KOPT-K1 (cell line): ENCODE results near the gene EXOSC5.
"Not testable (repeated sequence)": the region's sequence is repeated elsewhere in the genome, so short reads cannot be mapped to it uniquely, and the experiment has no call there.

ENCODE experiments used
- H3K27ac ChIP-seq: fragments of 200-600 bp; sonication (generic); 2 replicates; pipeline ENCODE4 v1.5.1; 2016; ENCODE audit warnings: antibody characterized with exemption, mild to moderate bottlenecking, low read depth, low read length; ENCODE audit not compliant: poor library complexity, severe bottlenecking
- H3K36me3 ChIP-seq: fragments of 200-600 bp; sonication (generic); 2 replicates; pipeline ENCODE4 v1.5.1; 2017; ENCODE audit warnings: antibody characterized with exemption, mild to moderate bottlenecking, low read length, moderate library complexity; ENCODE audit not compliant: insufficient read depth
- H3K9me3 ChIP-seq: fragments of 200-600 bp; sonication (generic); 2 replicates; pipeline ENCODE4 v1.5.1; 2017; ENCODE audit warnings: antibody characterized with exemption, low read length, mild to moderate bottlenecking; ENCODE audit not compliant: insufficient read depth, poor library complexity, severe bottlenecking

The EXOSC5 gene

GRCh38 chr19:41356984-41357739, 40.0 kb downstream of the EXOSC5 start:
- no peaks in the 10 kb centered on the region for H3K9me3 ChIP-seq
- no peaks in the 10 kb centered on the region for H3K36me3 ChIP-seq
- no peak overlapping the region for H3K27ac ChIP-seq

GRCh38 chr19:41355802-41356201, 41.4 kb downstream of the EXOSC5 start:
- H3K27ac ChIP-seq = no peak overlapping the region
- H3K9me3 ChIP-seq = no peaks in the 10 kb centered on the region
- no peaks in the 10 kb centered on the region for H3K36me3 ChIP-seq

DNA sequence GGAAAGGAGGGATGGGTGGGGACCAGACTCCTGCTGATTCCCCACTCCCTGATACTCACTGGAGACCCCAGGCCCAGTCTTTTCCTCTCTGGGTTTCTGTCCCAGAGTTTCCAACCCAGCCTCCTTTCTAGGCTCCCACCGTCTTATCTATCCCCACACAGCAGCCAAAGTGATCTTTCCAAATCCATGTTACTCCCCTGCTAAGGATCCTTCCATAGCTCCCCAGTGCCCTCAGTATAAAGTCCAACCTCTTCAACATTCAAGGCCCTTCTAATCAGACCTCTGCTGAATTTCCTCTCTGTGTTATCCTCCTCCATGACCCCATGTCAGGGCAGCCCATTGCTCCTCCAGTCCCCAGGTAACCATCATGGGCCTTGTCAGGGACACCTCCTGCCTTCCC, 42.1 kb downstream of the EXOSC5 start:
- no peaks in the 10 kb centered on the region for H3K9me3 ChIP-seq
- H3K36me3 ChIP-seq = no peaks in the 10 kb centered on the region
- H3K27ac ChIP-seq = no peak overlapping the region

GRCh38 chr19:41354343-41354953, 42.7 kb downstream of the EXOSC5 start:
- 0 out of 2 replicates have a peak, but pooled peaks cover 2% of the 10 kb centered on the region for H3K36me3 ChIP-seq
- H3K27ac ChIP-seq = peak overlapping the region; percentile 75
- no peaks in the 10 kb centered on the region for H3K9me3 ChIP-seq

- Histone ChIP-seq H3K36me3 (0 out of 2 replicates have a peak, but pooled peaks cover 8% of the 10 kb centered on the region), H3K9me3 (no peaks in the 10 kb centered on the region), H3K27ac (peak within 1 kb of the TSS; percentile 75)
Observed at GRCh38 chr19:41353466-41354342, 43.5 kb downstream of the EXOSC5 start, which contains the start of gene TGFB1. TSS of gene TGFB1 (minus strand) at chr19:41353922. CDS start at chr19:41353044, 878 bp downstream.

DNA sequence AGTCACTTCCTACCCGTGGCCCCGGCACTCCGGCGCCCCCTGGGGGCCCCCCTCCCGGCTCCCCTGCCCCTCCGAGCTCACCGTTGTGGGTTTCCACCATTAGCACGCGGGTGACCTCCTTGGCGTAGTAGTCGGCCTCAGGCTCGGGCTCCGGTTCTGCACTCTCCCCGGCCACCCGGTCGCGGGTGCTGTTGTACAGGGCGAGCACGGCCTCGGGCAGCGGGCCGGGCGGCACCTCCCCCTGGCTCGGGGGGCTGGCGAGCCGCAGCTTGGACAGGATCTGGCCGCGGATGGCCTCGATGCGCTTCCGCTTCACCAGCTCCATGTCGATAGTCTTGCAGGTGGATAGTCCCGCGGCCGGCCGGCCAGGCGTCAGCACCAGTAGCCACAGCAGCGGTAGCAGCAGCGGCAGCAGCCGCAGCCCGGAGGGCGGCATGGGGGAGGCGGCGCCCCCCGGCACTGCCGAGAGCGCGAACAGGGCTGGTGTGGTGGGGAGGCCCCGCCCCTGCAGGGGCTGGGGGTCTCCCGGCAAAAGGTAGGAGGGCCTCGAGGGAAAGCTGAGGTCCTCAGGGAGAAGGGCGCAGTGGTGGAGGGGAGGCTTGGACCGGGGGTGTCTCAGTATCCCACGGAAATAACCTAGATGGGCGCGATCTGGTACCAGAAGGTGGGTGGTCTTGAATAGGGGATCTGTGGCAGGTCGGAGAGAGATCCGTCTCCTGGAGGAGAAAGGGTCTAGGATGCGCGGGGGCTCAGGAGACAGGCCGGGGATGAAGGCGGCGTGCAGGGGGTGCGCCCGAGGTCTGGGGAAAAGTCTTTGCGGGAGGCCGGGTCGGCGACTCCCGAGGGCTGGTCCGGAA, 44.3 kb downstream of the EXOSC5 start:
- H3K36me3 ChIP-seq = 0 out of 2 replicates have a peak, but pooled peaks cover 13% of the 10 kb centered on the region
- peak overlapping the region; percentile 75 for H3K27ac ChIP-seq
- H3K9me3 ChIP-seq = no peaks in the 10 kb centered on the region

DNA sequence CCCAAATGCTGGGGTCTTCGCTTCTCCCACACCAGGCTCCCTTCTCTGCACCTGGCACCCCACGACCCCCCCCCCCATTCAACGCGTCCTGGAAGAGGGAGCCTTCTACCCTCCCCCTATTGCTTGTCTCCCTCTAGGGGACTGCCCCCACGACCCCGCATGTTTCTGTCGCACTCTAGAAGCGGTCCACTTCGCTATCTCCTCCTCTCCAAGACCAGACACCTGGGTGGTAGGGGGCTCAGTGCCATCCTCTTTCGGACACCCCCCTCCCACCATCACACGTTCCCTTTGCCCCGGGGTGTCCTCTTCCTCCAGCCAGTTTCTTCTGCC, 44.9 kb downstream of the EXOSC5 start:
- H3K9me3 ChIP-seq = no peaks in the 10 kb centered on the region
- H3K27ac ChIP-seq = peak overlapping the region; percentile 75
- peaks cover 19% of the 10 kb centered on the region; the same call in 1 of the 2 replicates for H3K36me3 ChIP-seq

DNA sequence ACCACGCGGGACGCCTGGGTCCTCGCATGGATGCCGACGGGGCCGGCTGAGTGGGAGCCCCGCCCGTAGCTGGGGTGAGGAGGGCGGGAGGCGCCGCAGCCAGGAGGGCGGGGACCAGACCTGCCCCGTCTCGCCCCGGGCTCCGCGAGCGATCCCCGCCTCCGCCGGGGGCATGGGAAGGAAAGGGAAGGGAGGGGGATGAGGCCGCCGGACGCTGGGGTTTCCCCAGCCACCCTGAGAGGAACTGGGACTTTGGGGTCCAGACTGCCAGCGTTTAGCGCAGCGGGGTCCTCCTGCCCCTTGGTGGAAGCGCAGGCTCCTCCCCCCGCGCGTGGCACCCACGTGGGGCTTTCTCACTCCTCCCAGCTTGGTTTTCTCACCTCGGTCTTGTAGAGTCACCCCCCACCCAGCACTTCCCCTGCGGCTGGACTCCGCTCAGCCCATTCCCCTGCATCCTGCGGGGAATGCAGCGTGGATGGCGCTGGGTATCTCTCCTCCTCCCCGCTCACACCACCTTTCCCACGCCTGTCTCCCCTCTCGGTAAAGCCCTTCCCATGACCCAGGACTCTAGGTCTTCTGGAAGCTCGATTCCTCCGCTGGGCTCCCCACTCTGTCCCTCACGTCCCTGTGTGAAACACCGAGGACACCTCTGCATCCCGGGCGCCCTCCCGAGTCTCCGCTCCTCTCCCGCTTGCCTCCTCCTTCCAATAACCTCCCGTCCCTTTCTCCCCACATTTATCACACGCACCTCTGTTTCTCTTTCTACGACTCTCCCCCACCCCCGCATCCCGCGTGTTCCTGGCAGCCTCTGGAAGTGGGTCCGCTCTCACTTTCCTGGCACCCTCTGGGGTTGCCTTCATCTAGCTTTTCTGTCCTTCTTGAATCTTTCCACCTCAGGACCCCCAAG, 45.6 kb downstream of the EXOSC5 start:
- H3K36me3 ChIP-seq = peaks cover 24% of the 10 kb centered on the region; the same call in 1 of the 2 replicates
- H3K27ac ChIP-seq = peak overlapping the region; percentile 75
- no peaks in the 10 kb centered on the region for H3K9me3 ChIP-seq

DNA sequence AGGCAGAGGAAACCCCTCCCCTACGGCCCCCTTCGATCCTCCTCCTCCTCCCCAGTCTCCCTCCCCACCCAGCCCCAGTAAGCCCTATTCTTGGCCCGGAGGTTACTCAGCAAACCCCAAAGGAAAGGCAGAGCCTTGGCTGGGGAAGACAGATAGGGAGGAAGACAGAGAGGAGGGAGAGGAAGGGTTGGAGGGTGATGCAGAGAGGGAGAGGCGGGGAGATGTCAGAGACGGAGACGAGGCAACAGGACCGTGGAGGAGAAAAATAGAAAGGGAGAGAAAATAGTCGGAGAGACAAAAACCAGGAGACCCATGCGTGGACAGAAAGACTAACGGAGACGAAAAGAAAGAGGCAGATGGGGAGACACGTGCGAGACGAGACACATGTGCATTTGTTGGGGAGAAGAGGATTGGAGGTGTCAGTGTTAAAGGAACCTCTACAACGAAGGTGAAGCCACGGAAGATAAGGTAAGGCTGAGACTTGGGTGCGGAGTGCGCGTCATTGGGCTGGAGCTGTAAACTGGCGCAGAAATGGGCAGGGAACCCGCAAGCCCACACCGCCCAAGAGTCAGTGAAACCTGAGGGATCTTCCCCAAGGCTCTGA, 46.3 kb downstream of the EXOSC5 start:
- H3K9me3 ChIP-seq = no peaks in the 10 kb centered on the region
- peaks cover 32% of the 10 kb centered on the region for H3K36me3 ChIP-seq
- no peak overlapping the region for H3K27ac ChIP-seq

GRCh38 chr19:41346916-41347315, 50.2 kb downstream of the EXOSC5 start:
- H3K9me3 ChIP-seq, H3K27ac ChIP-seq: not testable (repeated sequence)
- peaks cover 63% of the 10 kb centered on the region for H3K36me3 ChIP-seq

GRCh38 chr19:41344162-41344561, 53.0 kb downstream of the EXOSC5 start:
- no peaks in the 10 kb centered on the region for H3K9me3 ChIP-seq
- H3K27ac ChIP-seq = no peak overlapping the region
- H3K36me3 ChIP-seq = peaks cover 85% of the 10 kb centered on the region

DNA sequence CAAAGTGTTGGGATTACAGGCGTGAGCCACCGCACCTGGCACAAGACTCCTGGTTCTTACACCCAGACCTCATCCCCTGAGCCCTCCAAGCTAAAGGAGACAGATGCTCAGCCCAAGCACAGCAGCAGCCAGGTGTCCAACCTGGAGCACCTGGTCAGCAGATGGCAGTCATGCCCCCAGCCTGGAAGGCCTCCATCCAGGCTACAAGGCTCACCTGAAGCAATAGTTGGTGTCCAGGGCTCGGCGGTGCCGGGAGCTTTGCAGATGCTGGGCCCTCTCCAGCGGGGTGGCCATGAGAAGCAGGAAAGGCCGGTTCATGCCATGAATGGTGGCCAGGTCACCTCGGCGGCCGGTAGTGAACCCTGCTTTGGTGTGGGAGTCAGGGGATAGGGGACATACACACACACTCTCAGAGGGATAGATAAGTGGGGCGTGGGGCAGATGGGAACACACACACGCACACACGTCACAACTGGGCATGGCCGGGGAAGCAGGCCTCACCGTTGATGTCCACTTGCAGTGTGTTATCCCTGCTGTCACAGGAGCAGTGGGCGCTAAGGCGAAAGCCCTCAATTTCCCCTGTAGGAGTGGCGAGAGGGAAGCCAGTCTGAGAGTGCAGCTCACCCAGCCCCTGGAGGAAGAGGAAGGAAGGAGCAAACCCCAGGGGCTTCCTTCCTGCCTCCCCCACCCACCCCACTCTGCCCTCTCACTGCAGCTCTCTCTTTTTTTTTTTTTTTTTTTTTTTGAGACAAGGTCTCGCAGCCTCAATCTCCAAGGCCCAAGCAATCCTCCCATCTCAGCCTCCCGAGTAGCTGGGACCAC, 55.3 kb downstream of the EXOSC5 start:
- Histone ChIP-seq H3K36me3 (peaks cover 84% of the 10 kb centered on the region), H3K9me3 (no peaks in the 10 kb centered on the region), H3K27ac (peak overlapping the region; percentile 43)

- Histone ChIP-seq H3K9me3 (no peaks in the 10 kb centered on the region), H3K36me3 (peaks cover 86% of the 10 kb centered on the region), H3K27ac (no peak overlapping the region)
Observed at GRCh38 chr19:41339936-41340335, 57.2 kb downstream of the EXOSC5 start.
